ENCODE results near the gene CLOCK.

Gene CLOCK

GRCh38 chr4:55410431-55410830 lies 136.3 kb downstream of the CLOCK start:
- no peak for DNase-seq

DNA sequence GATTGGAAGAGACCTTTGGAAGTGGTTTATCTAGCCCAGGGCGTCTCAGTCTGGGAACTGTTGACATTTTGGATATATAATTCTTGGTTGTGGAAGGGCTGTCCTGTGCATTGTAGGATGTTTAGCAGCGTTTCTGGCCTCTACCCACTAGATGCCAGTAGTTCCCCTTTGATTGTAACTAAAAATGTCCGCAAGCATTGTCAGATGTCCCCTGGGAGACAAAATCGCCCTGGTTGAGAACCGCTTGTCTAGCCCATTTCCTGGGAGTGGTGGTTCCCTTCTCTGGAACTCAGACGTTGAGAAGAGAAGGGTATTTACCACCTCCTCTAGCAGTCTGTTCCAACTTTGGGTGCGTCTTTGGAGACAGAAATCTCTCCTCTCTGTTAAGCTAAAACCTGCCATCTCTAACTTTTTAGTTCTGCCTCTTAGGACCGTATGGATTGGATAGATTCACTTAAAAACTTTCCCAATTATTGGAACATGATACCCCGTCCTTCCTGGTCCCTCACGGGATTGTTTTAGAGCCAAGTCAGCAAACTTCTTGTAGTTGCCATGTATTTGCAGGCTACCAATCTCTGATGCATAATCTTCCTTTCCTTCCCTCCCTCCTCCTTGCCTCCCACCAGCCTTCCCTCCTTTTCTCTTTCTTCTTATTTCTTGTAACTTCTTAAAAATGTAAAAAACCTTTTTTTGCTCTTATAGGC lies 137.1 kb downstream of the CLOCK start:
- DNase-seq = no peak

DNA sequence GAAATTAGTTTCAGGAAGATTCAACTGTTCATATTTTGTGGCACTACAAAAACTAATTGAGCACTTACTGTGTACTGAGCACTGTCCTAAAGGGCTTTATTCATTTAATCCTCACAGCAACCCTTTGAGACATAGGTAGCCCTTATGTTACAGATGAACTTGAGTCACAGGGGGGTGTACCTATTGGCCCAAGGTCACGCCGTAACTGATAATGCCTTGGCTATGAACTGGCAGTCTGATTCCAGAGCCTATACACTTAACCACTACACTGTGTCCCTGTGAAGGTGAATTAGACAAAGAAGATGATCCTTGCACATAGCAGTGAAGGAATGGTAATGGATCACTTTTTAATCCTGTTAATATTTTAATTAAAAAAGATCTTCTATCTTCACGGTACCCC lies 138.9 kb downstream of the CLOCK start:
- DNase-seq = no peak

DNA sequence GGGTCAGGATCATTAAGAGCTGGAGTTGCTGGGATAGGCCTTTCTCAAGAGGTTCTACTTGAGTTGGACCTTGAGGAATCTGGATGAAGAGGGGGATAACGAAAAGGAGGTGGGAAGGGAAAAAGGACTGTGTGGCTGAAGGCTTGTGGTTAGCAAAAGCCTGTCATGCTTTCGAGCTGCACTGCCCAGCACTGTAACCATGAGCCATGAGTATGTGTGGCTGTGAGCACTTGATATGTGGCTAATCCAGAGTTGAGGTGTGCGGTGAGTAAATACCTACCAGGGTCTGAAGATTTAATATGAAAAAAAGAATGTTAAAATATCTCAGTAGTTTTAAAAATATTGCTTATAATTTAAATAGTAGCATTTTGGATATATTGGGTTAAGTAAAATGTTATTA lies 139.6 kb downstream of the CLOCK start:
- no peak for DNase-seq

DNA sequence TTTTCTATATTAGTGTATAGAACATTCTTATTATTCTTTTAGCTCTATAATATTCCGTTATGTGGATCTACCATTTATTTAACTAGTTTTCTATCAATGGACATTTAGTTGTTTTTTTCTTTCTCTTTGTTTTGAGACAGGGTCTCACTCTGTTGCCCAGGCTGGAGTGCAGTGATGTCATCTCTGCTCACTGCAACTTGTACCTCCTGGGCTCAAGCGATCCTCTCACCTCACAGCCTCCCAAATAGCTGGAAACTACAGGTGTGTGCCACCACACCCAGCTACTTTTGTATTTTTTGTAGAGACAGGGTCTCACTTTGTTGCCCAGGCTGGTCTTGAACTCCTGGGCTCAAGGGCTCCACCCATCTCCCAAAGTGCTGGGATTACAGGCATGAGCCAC lies 140.2 kb downstream of the CLOCK start:
- DNase-seq = no peak

DNA sequence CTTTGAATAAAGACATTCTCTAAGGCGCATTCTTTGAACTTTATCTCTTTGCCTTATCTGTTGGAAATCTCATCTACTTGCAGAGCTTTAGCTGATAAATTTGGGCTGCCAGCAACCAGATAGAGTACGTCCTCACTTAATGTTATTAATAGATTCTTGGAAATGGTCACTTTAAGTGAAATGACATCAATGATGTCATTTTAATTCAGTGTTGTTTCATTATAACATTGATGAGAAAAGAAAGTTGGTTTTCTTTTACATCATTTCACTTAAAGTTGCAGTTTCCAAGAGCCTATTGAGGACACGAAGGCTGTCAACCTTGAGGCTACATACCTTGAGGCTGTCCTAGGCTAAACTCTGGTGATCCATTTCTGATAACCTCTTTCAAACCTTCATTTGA lies 141.6 kb downstream of the CLOCK start:
- DNase-seq = no peak

DNA sequence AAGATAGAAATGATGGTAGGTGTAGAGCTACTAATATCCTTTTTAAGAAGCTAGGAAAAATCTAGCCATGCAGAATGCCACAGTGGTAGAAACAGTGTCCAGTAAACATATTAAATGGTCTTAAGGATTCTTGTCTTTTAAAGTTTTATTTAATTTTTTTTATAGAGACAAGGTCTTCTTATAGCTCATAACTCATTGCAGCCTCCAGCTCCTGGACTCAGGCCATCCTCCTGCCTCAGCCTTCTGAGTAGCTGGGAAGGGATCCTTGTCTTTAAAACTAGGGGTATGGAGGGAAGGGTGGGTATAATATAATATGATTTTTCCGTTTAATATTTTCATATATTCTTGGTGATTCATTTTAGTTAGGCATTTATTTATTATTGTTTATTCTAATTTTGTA lies 147.1 kb downstream of the CLOCK start:
- DNase-seq = no peak

- DNase-seq = no peak
Observed at GRCh38 chr4:55398966-55399365, 147.7 kb downstream of the CLOCK start.

DNA sequence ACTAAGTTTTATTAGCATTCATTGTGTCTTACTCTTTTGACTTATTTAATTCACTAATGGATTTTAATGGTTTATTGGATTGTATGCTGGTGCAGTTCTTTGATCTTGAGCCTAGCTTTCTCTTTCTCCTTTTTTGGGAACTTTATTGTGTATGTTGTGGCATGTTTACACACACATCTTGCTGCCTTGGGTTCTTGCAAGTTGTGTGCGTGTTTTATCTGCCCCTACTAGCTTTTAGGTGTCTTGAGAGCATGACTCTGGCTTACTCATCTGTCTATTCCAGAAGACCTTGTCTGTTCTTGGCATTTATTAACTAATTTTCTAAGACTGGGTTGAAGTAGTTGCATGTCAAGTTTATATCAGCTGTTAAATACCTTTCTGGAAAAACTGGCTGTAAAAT lies 148.2 kb downstream of the CLOCK start:
- DNase-seq = no peak

DNA sequence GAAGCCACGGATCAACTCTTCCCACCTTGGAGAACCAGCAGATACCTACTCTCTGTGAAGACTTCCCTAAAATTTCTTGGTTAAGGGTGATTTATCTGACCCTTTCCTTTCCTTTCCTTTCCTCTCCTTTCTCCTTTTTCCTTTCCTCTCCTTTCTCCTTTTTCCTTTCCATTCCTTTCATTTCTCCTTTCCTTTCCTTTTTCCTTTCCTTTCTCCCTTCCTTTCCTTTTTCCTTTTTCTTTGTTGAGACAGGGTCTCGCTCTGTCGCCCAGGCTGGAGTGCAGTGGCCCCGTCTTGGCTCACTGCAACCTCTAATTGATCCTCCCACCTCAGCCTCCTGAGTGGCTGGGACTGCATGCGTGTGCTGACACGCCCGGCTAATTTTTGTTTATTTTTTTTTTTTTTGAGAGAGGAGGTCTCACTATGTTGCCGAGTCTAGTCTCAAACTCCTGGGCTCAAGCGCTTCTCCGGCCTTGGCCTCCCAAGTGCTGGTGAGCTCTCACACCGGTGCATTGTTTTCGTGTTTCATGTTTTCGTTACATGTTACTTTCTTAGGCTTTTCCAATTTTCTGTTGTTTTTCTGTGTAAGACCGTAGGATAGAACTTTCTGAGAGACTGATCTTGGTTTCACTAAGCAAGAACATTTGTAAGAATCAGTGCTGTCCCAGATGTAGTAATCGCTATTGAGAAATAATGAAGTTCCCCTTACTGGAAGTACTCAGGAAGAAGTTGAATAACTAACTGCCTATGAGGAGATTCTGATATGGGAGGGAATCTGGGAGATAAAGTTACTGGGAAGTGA lies 149.0 kb downstream of the CLOCK start:
- no peak for DNase-seq

DNA sequence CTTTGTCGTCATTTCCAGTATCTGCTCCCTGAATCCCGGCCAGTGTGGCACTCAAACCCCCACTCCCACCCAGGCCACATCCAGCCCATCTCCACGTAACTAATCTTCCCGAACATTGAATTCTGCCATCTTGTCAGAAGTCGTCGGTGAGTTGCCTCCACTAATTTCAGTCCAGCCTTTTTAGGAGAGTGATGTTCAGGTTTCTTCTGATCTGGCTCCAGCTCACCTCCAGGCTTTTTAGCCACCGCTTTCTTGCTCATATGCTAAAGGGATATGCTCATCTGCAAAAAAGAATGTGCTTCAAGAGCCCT lies 149.6 kb downstream of the CLOCK start:
- no peak for DNase-seq

- DNase-seq = peak; percentile 7
Observed at GRCh38 chr4:55396308-55397125, 150.2 kb downstream of the CLOCK start.

- peak; percentile 84 for DNase-seq
Observed at GRCh38 chr4:55395529-55396307, 151.0 kb downstream of the CLOCK start, which contains the start of gene TMEM165. TSS of gene TMEM165 (plus strand) at chr4:55395957. CDS start at chr4:55396190, 233 bp downstream.

- DNase-seq = no peak
Observed at GRCh38 chr4:55395218-55395528, 151.5 kb downstream of the CLOCK start.

DNA sequence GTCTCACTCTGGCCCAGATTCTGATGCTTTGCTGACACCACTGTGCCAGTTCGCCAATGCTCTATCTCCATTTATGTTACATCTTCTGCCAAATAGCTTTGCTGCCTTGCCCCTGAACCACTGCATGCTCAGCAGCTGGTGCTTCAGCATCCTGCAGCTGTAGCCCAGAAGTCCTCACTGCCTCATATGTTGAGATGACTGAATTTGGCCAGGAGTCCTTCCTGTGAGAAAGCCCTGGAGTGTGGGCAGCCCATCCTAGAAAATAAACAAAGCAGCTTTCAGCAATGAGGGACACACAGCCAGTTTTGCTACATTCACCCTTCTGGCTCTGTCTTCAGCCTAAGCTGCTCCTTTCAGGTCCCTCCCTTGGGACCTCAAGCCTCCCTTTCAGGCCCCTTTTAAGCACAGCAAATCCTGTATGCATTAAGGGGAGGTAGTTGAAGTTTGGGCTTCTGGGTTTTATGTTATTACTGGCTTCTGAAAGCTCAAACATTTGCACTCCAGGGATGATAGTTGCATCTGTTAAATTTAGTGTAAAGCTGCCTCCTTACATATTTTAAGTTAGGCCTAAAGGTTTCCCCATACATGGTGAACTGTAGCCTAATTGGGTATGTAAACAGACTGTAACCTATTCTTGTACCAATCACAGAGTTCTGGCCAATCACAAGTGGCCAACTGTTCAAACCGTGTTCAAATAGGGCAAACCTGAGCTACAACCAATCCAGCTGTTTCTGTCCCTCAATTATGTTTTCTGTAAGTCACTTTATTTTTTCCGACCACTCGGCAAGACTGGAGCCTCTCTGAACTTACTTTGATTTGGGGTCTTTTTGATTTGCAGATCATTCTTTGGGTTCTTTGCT lies 153.0 kb downstream of the CLOCK start:
- no peak for DNase-seq

- DNase-seq = no peak
Observed at GRCh38 chr4:55386840-55387239, 159.9 kb downstream of the CLOCK start.

DNA sequence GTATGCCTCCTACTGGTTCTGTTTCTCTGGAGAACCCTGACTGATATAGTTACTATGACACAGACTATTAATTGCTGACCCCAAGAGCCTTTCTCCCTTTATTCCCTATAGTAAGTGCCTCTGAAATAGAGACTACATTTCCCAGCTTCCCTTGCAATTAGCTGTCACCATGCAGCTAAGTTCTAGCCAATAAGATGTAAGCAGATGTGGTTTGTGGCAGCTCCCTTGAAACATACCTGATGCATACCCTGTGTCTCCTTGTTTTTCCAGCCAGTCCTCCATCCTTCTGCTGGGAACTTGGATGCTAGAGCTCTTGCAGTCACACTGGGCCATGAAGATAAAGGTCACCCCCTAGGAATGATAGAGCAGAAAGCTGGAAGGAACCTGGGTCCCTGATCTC lies 160.6 kb downstream of the CLOCK start:
- DNase-seq = no peak

- no peak for DNase-seq
Observed at GRCh38 chr4:55385201-55385649, 161.5 kb downstream of the CLOCK start.

DNA sequence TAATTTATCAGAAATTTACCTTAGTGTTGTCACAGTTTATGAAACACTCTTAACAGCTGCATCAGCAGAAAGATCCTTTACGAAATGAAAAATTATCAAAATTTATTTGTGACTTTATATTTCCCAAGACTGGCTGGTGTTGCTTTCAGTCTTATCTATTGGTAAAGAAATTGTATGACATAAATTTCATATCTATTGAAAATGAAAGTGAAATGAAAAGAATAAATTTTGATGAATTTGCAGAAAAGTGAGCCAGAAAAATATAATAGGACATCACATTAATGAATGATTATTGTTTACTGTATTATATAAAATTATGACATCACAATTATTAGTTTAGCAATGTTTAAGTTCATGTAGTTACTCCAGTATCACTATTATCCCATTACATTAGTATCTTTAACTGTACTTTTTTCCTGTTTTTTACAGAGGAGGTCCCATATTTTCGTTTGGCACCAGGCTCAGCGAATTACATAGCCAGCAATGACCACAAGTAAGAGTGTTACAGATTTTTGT lies 164.2 kb downstream of the CLOCK start:
- no peak for DNase-seq

DNA sequence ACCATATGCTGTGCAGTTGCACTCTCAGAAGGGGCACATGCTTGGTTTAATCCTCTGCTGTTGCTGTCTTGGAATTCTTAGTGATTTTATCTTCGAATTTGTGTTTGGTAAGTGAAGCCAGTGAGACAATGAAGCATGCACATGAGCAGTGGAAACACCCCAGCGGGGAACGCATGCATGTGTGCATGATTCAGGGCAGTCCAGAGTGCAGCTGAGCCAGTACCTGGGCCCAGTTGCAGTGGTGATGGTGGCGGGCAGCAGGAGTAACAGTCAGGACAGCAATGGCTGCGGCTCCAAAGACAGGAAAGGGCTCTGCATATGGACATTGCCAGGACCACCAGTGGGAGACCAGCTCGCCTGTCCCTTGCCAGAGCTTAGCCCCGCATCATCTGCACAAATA lies 165.2 kb downstream of the CLOCK start:
- no peak for DNase-seq

GRCh38 chr4:55380576-55380975 lies 166.1 kb downstream of the CLOCK start:
- no peak for DNase-seq
